Measurements from ENCODE around the gene AP4S1.

- TF ChIP-seq, protein P1, sequence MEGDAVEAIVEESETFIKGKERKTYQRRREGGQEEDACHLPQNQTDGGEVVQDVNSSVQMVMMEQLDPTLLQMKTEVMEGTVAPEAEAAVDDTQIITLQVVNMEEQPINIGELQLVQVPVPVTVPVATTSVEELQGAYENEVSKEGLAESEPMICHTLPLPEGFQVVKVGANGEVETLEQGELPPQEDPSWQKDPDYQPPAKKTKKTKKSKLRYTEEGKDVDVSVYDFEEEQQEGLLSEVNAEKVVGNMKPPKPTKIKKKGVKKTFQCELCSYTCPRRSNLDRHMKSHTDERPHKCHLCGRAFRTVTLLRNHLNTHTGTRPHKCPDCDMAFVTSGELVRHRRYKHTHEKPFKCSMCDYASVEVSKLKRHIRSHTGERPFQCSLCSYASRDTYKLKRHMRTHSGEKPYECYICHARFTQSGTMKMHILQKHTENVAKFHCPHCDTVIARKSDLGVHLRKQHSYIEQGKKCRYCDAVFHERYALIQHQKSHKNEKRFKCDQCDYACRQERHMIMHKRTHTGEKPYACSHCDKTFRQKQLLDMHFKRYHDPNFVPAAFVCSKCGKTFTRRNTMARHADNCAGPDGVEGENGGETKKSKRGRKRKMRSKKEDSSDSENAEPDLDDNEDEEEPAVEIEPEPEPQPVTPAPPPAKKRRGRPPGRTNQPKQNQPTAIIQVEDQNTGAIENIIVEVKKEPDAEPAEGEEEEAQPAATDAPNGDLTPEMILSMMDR (IDR thresholded peaks at IDR 0.05 in 8 of 11, conservative IDR thresholded peaks at IDR 0.05 in 3 of 11) = no peak
- TF ChIP-seq POLR2A (IDR thresholded peaks at IDR 0.05) = no peak
- no peak for TF ChIP-seq POLR2AphosphoS5 (IDR thresholded peaks at IDR 0.05)
Measured at GRCh38 chr14:31029016-31029970, 3.8 kb downstream of the AP4S1 start.
